Esophagus squamous epithelium (tissue), 4 donors: ENCODE data around the gene TMEM132D.

Experiments
- POLR2A ChIP-seq, 4 donors: fragments of 450-650 bp; IDR thresholded peaks; one replicate each; pipeline ENCODE4 v1.6.1; 2017; ENCODE audit warnings: antibody characterized with exemption in 4 of 4, mild to moderate bottlenecking in 4 of 4, moderate library complexity in 3 of 4
- TF ChIP-seq, protein P1 (sequence below), 6 experiments: fragments of 450-650 bp in 4 of 6; fragments of 200-600 bp in 2 of 6; sonication (generic) in 2 of 6; IDR thresholded peaks; one replicate each; pipeline ENCODE4 v1.5.1; 2016 to 2019; ENCODE audit warnings: antibody characterized with exemption in 6 of 6, mild to moderate bottlenecking in 4 of 6, moderate library complexity in 4 of 6

DNA sequence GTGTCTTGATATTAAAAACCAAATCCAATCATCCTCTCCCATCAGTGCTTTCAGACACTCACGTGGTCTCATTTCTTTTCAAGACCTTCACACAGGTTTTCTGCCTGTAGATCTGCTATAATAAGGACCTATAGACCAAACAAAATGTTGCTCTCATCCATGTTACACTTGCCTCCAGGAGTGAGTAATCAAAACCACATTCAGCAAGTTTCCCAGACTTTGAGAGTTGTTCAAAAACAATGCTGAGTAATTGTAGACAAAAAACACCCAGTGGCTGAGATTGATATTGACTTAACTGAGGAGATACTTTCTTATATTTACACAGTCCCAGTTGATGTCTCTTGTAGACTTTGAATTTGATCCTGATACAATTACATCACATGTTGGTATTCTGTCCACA, 383.1 kb downstream of the TMEM132D start:
- TF ChIP-seq, protein P1, sequence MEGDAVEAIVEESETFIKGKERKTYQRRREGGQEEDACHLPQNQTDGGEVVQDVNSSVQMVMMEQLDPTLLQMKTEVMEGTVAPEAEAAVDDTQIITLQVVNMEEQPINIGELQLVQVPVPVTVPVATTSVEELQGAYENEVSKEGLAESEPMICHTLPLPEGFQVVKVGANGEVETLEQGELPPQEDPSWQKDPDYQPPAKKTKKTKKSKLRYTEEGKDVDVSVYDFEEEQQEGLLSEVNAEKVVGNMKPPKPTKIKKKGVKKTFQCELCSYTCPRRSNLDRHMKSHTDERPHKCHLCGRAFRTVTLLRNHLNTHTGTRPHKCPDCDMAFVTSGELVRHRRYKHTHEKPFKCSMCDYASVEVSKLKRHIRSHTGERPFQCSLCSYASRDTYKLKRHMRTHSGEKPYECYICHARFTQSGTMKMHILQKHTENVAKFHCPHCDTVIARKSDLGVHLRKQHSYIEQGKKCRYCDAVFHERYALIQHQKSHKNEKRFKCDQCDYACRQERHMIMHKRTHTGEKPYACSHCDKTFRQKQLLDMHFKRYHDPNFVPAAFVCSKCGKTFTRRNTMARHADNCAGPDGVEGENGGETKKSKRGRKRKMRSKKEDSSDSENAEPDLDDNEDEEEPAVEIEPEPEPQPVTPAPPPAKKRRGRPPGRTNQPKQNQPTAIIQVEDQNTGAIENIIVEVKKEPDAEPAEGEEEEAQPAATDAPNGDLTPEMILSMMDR (IDR thresholded peaks at IDR 0.05): no peak
- no peak for TF ChIP-seq POLR2A (IDR thresholded peaks at IDR 0.05)
